ENCODE data around the gene E2F2.

Gene E2F2

DNA sequence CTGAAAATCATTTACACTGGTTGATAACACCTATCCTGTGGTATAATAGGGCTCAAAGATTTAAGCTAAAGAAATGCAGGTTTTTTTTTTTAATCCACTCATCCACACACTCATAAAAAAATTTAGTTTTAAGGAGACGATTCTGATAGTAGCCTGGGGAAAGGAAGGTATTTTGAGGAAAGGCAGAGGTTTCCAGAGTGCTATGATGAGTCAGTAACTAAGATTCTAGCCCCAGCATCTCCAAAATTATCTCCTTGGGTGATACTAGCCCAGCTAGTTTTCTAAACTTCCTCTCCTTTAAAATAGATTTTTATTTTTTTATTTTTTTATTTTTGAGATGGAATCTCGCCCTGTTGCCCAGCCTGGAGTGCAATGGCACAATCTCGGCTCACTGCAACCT lies 67.7 kb downstream of the E2F2 start:
- no peak overlapping the region for H3K27ac ChIP-seq
- TF ChIP-seq, protein P1, sequence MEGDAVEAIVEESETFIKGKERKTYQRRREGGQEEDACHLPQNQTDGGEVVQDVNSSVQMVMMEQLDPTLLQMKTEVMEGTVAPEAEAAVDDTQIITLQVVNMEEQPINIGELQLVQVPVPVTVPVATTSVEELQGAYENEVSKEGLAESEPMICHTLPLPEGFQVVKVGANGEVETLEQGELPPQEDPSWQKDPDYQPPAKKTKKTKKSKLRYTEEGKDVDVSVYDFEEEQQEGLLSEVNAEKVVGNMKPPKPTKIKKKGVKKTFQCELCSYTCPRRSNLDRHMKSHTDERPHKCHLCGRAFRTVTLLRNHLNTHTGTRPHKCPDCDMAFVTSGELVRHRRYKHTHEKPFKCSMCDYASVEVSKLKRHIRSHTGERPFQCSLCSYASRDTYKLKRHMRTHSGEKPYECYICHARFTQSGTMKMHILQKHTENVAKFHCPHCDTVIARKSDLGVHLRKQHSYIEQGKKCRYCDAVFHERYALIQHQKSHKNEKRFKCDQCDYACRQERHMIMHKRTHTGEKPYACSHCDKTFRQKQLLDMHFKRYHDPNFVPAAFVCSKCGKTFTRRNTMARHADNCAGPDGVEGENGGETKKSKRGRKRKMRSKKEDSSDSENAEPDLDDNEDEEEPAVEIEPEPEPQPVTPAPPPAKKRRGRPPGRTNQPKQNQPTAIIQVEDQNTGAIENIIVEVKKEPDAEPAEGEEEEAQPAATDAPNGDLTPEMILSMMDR (conservative IDR thresholded peaks at IDR 0.05), result no peak

DNA sequence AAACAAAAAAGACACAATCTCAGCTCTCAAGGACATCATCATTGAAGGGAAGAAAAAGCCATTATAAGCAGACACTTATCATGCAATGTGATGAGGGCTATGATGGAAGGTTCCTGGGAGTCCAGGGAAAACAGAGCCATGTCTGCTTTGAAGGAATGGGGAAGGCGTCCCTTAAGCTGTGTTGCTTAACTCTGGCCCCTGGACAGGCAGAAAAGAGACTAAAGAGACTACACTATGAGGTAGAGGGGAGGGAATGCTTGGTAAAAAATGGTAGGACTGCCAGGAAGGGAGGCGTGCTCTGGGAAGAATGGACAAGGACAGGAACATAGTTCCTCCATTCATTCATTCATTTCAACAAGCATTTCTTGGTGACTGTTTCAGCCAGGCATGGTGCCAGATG lies 68.3 kb downstream of the E2F2 start:
- H3K27ac ChIP-seq, result no peak overlapping the region
- TF ChIP-seq, protein P1 (conservative IDR thresholded peaks at IDR 0.05), result no peak

DNA sequence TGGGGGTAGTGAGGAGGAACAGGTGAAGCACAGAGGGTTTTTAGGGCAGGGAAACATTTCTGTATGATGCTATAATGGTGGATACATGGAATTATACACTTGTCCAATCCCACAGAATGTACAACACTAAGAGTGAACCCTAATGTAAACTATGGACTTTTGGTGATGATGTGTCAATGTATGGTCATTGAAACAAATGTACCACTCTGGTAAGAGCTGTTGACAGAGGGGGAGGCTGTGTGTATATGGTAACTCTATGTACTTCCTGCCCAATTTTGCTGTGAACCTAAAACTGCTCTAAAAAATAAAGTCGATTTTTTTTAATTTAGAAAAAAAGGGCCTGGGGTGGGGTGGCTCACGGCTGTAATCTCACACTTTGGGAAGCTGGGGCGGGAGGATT lies 70.0 kb downstream of the E2F2 start:
- no peak overlapping the region for H3K27ac ChIP-seq
- TF ChIP-seq, protein P1 (conservative IDR thresholded peaks at IDR 0.05), result no peak

DNA sequence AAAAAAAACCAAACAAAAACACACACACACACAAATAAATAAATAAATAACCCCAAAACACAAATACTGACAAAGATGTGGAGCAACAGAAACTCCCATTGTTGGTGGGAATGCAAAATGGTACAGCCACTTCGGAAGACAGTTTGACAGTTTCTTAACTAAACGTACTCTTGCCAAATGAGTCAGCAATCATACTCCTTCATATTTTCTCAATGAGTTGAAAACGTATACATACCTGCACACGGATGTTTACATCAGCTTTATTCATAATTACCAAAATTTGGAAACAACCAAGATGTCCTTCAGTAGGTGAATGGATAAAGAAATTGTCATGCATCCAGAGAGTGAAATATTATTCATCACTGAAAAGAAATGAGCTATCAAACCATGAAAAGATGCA lies 70.5 kb downstream of the E2F2 start:
- no peak overlapping the region for H3K27ac ChIP-seq
- TF ChIP-seq, protein P1 (conservative IDR thresholded peaks at IDR 0.05), result no peak

DNA sequence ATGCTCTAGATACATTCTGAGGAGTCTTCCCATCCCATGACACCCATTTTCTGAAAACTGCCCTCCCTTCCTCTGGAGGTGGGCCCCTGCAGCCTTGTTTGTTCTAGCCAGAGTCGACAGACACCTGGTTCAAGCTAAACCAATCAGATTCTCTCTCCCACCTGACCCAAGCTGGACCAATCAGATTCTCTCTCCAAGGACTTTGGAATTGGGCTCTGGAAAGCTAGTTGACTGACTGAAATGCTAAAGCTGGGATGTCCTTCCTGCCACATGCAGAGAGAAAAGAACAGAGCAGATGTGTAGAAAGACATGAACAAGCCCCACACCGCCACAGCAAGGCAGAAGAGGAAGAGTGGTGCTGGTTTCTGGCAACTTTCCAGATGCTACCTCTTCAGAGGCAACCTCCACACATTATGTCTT lies 71.7 kb downstream of the E2F2 start:
- no peak overlapping the region for H3K27ac ChIP-seq
- TF ChIP-seq, protein P1 (conservative IDR thresholded peaks at IDR 0.05), result no peak
